NCI-H1694 (cell line): Measurements from ENCODE around the gene HLA-DRA.

Experiments used
- DNase-seq: peaks from one replicate; lab custom pipeline; 2025; lab: John Stamatoyannopoulos, UW

Gene HLA-DRA

GRCh38 chr6:32439602-32440214 lies at the start of gene HLA-DRA:
Gene HLA-DRA (plus strand): TSS chr6:32439887. CDS start chr6:32439951, 64 bp downstream.
- DNase-seq = peak; percentile 23

- no peak for DNase-seq
Measured at GRCh38 chr6:32391505-32391904, 48.2 kb upstream of the HLA-DRA start.

GRCh38 chr6:32393665-32394420 lies 45.8 kb upstream of the HLA-DRA start:
- no peak for DNase-seq

- no peak for DNase-seq
Measured at GRCh38 chr6:32396028-32396427, 43.7 kb upstream of the HLA-DRA start.

- no peak for DNase-seq
Measured at GRCh38 chr6:32397252-32397920, 42.3 kb upstream of the HLA-DRA start.

- no peak for DNase-seq
Measured at GRCh38 chr6:32401284-32401963, 38.3 kb upstream of the HLA-DRA start.

GRCh38 chr6:32402812-32403211 lies 36.9 kb upstream of the HLA-DRA start:
- no peak for DNase-seq

- DNase-seq = no peak
Measured at GRCh38 chr6:32405656-32406055, 34.0 kb upstream of the HLA-DRA start.

GRCh38 chr6:32406197-32406596 lies 33.5 kb upstream of the HLA-DRA start:
- DNase-seq = no peak

GRCh38 chr6:32406857-32407256 lies 32.8 kb upstream of the HLA-DRA start, which contains the start of gene BTNL2:
Gene BTNL2 (minus strand): TSS chr6:32407181. CDS start chr6:32407123, 58 bp downstream.
- DNase-seq = no peak

- no peak for DNase-seq
Measured at GRCh38 chr6:32410906-32411305, 28.8 kb upstream of the HLA-DRA start.

GRCh38 chr6:32411566-32412327 lies 27.9 kb upstream of the HLA-DRA start:
- DNase-seq = no peak

GRCh38 chr6:32413427-32414047 lies 26.1 kb upstream of the HLA-DRA start:
- DNase-seq = peak; percentile 43

- peak; percentile 39 for DNase-seq
Measured at GRCh38 chr6:32415521-32416019, 24.1 kb upstream of the HLA-DRA start.

GRCh38 chr6:32416036-32416435 lies 23.7 kb upstream of the HLA-DRA start:
- no peak for DNase-seq

GRCh38 chr6:32424589-32425300 lies 14.9 kb upstream of the HLA-DRA start:
- DNase-seq = no peak

GRCh38 chr6:32426338-32426737 lies 13.3 kb upstream of the HLA-DRA start:
- DNase-seq = no peak

GRCh38 chr6:32427218-32427617 lies 12.5 kb upstream of the HLA-DRA start:
- DNase-seq = no peak

GRCh38 chr6:32427934-32428474 lies 11.7 kb upstream of the HLA-DRA start:
- no peak for DNase-seq

GRCh38 chr6:32430179-32430578 lies 9.5 kb upstream of the HLA-DRA start:
- no peak for DNase-seq
